Measurements from ENCODE around the gene KRTDAP.

The KRTDAP gene

GRCh38 chr19:35490364-35490763, at the start of gene KRTDAP:
KRTDAP (minus strand) TSS chr19:35490464; CDS start chr19:35490442, 22 bp downstream.
- DNase-seq: no peak

- no peak for DNase-seq
Observed at GRCh38 chr19:35539850-35540249, 49.6 kb upstream of the KRTDAP start.

- DNase-seq: no peak
Observed at GRCh38 chr19:35539314-35539713, 49.0 kb upstream of the KRTDAP start.

- DNase-seq: no peak
Observed at GRCh38 chr19:35534803-35535480, 44.7 kb upstream of the KRTDAP start.

- no peak for DNase-seq
Observed at GRCh38 chr19:35533822-35534392, 43.6 kb upstream of the KRTDAP start.

GRCh38 chr19:35533201-35533821, 43.0 kb upstream of the KRTDAP start, which contains the start of gene GAPDHS:
GAPDHS (plus strand) TSS chr19:35533456; CDS start chr19:35533528, 72 bp downstream.
- DNase-seq: no peak

GRCh38 chr19:35531291-35531690, 41.0 kb upstream of the KRTDAP start:
- DNase-seq: no peak

- DNase-seq: no peak
Observed at GRCh38 chr19:35529241-35530218, 39.3 kb upstream of the KRTDAP start.

- DNase-seq: no peak
Observed at GRCh38 chr19:35528218-35529038, 38.2 kb upstream of the KRTDAP start, which contains the start of gene SBSN. SBSN (minus strand) TSS chr19:35528311; CDS start chr19:35528281, 30 bp downstream.

GRCh38 chr19:35525873-35526272, 35.6 kb upstream of the KRTDAP start:
- DNase-seq: no peak

GRCh38 chr19:35524181-35524837, 34.0 kb upstream of the KRTDAP start:
- DNase-seq: no peak

GRCh38 chr19:35522745-35523327, 32.6 kb upstream of the KRTDAP start:
- DNase-seq: no peak

GRCh38 chr19:35521124-35521743, 31.0 kb upstream of the KRTDAP start:
- no peak for DNase-seq

GRCh38 chr19:35519291-35519690, 29.0 kb upstream of the KRTDAP start:
- no peak for DNase-seq

GRCh38 chr19:35518313-35518712, 28.0 kb upstream of the KRTDAP start:
- DNase-seq: peak in 1 of 2 experiments; percentile 37

- no peak for DNase-seq
Observed at GRCh38 chr19:35517342-35517741, 27.1 kb upstream of the KRTDAP start.

- DNase-seq: no peak
Observed at GRCh38 chr19:35516310-35516709, 26.0 kb upstream of the KRTDAP start.

- DNase-seq: no peak
Observed at GRCh38 chr19:35514282-35514809, 24.1 kb upstream of the KRTDAP start.

- no peak for DNase-seq
Observed at GRCh38 chr19:35513628-35514281, 23.5 kb upstream of the KRTDAP start, which contains the start of gene DMKN. DMKN (minus strand) TSS chr19:35513649; CDS start chr19:35513475, 174 bp downstream.

Data from SW 1271 (cell line).